ENCODE results near the gene WDR54.

GRCh38 chr2:74407682-74408081 is 13.8 kb upstream of the WDR54 start:
- TF ChIP-seq ZNF843 (tag by site-specific recombination; IDR thresholded peaks at IDR 0.05) (no peak), ZNF423 (tag by site-specific recombination; IDR thresholded peaks at IDR 0.05) (no peak), CTCF (tag by site-specific recombination; IDR thresholded peaks at IDR 0.05) (no peak), PRDM10 (tag by site-specific recombination; IDR thresholded peaks at IDR 0.05) (no peak), ZNF350 (tag by site-specific recombination; IDR thresholded peaks at IDR 0.05) (no peak), ZNF626 (tag by site-specific recombination; IDR thresholded peaks at IDR 0.05) (no peak), KLF16 (tag by site-specific recombination; IDR thresholded peaks at IDR 0.05) (no peak), ZNF830 (tag by site-specific recombination; IDR thresholded peaks at IDR 0.05; ENCODE audit: low read depth) (no peak), ZBTB8A (tag by site-specific recombination; IDR thresholded peaks at IDR 0.05) (no peak), TRIM28 (IDR thresholded peaks at IDR 0.05; ENCODE audit: borderline replicate concordance, low read length) (no peak), ZNF121 (tag by site-specific recombination; IDR thresholded peaks at IDR 0.05) (no peak)
- TF ChIP-seq, protein P1, sequence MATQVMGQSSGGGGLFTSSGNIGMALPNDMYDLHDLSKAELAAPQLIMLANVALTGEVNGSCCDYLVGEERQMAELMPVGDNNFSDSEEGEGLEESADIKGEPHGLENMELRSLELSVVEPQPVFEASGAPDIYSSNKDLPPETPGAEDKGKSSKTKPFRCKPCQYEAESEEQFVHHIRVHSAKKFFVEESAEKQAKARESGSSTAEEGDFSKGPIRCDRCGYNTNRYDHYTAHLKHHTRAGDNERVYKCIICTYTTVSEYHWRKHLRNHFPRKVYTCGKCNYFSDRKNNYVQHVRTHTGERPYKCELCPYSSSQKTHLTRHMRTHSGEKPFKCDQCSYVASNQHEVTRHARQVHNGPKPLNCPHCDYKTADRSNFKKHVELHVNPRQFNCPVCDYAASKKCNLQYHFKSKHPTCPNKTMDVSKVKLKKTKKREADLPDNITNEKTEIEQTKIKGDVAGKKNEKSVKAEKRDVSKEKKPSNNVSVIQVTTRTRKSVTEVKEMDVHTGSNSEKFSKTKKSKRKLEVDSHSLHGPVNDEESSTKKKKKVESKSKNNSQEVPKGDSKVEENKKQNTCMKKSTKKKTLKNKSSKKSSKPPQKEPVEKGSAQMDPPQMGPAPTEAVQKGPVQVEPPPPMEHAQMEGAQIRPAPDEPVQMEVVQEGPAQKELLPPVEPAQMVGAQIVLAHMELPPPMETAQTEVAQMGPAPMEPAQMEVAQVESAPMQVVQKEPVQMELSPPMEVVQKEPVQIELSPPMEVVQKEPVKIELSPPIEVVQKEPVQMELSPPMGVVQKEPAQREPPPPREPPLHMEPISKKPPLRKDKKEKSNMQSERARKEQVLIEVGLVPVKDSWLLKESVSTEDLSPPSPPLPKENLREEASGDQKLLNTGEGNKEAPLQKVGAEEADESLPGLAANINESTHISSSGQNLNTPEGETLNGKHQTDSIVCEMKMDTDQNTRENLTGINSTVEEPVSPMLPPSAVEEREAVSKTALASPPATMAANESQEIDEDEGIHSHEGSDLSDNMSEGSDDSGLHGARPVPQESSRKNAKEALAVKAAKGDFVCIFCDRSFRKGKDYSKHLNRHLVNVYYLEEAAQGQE (tag by site-specific recombination; IDR thresholded peaks at IDR 0.05): no peak
- TF ChIP-seq, protein P2, sequence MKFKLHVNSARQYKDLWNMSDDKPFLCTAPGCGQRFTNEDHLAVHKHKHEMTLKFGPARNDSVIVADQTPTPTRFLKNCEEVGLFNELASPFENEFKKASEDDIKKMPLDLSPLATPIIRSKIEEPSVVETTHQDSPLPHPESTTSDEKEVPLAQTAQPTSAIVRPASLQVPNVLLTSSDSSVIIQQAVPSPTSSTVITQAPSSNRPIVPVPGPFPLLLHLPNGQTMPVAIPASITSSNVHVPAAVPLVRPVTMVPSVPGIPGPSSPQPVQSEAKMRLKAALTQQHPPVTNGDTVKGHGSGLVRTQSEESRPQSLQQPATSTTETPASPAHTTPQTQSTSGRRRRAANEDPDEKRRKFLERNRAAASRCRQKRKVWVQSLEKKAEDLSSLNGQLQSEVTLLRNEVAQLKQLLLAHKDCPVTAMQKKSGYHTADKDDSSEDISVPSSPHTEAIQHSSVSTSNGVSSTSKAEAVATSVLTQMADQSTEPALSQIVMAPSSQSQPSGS (tag by site-specific recombination; IDR thresholded peaks at IDR 0.05; ENCODE audit: low read depth): no peak
